H9 (cell line): ENCODE measurements around the gene SLC24A4. TPM values are rescaled to one million over a fixed set of nuclear protein-coding genes. Genes with fewer than 3 reads are reported as not detected.

Source experiments
- DNase-seq: peaks from one replicate; pipeline ENCODE4 v3.0.0-alpha.2; 2017
- H2AFZ ChIP-seq: one replicate; pipeline ENCODE4 v1.6.1; 2013; ENCODE audit warnings: mild to moderate bottlenecking, low read length, control low read depth, moderate library complexity
- H2AK5ac ChIP-seq: 2 replicates; pipeline ENCODE4 v1.6.1; 2013; ENCODE audit warnings: low read length, control low read depth, mixed read lengths; ENCODE audit not compliant: insufficient read length
- H2BK120ac ChIP-seq: one replicate; pipeline ENCODE4 v1.6.1; 2013; ENCODE audit warnings: low read depth, mild to moderate bottlenecking, low read length, control low read depth, inconsistent platforms; ENCODE audit not compliant: poor library complexity, severe bottlenecking
- H2BK12ac ChIP-seq: 2 replicates; pipeline ENCODE4 v1.6.1; 2013; ENCODE audit warnings: low read length, control low read depth, mixed read lengths, low read depth; ENCODE audit not compliant: insufficient read length
- H2BK15ac ChIP-seq: 2 replicates; pipeline ENCODE4 v1.6.1; 2013; ENCODE audit warnings: low read depth, low read length, control low read depth
- H2BK20ac ChIP-seq: one replicate; pipeline ENCODE4 v1.6.1; 2013; ENCODE audit warnings: low read depth, mild to moderate bottlenecking, low read length, control low read depth, inconsistent platforms; ENCODE audit not compliant: poor library complexity, severe bottlenecking
- H2BK5ac ChIP-seq: 2 replicates; pipeline ENCODE4 v1.6.1; 2013; ENCODE audit warnings: low read length, control low read depth, mixed read lengths; ENCODE audit not compliant: insufficient read length
- H3K14ac ChIP-seq: 2 replicates; pipeline ENCODE4 v1.6.1; 2013; ENCODE audit warnings: low read length, control low read depth; ENCODE audit not compliant: insufficient read depth
- H3K18ac ChIP-seq: 2 replicates; pipeline ENCODE4 v1.6.1; 2013; ENCODE audit warnings: low read depth, mild to moderate bottlenecking, mixed read lengths, low read length, control low read depth; ENCODE audit not compliant: insufficient read length
- H3K23ac ChIP-seq: 2 replicates; pipeline ENCODE4 v1.6.1; 2013; ENCODE audit warnings: low read length, control low read depth, mixed read lengths, low read depth; ENCODE audit not compliant: insufficient read length
- H3K23me2 ChIP-seq: 2 replicates; pipeline ENCODE4 v1.6.1; 2013; ENCODE audit warnings: low read depth, mild to moderate bottlenecking, mixed read lengths, low read length, control low read depth; ENCODE audit not compliant: insufficient read length, poor library complexity, severe bottlenecking
- H3K27ac ChIP-seq: 2 replicates; pipeline ENCODE4 v1.5.1; 2013; ENCODE audit warnings: low read length, control low read depth, mixed read lengths, low read depth; ENCODE audit not compliant: insufficient read length
- H3K27me3 ChIP-seq: 2 replicates; pipeline ENCODE4 v1.6.1; 2013; ENCODE audit warnings: low read length, control low read depth, inconsistent platforms; ENCODE audit not compliant: insufficient read depth
- H3K4ac ChIP-seq: 2 replicates; pipeline ENCODE4 v1.6.1; 2013; ENCODE audit warnings: low read depth, mild to moderate bottlenecking, control low read depth, inconsistent platforms, low read length, moderate library complexity
- H3K4me1 ChIP-seq: 2 replicates; pipeline ENCODE4 v1.6.1; 2013; ENCODE audit warnings: low read length, control low read depth, inconsistent platforms; ENCODE audit not compliant: insufficient read depth
- H3K4me2 ChIP-seq: 2 replicates; pipeline ENCODE4 v1.6.1; 2013; ENCODE audit warnings: low read length, control low read depth, mixed read lengths; ENCODE audit not compliant: insufficient read length, insufficient read depth
- H3K56ac ChIP-seq: 2 replicates; pipeline ENCODE4 v1.6.1; 2013; ENCODE audit warnings: low read depth, mild to moderate bottlenecking, mixed read lengths, low read length, control low read depth; ENCODE audit not compliant: insufficient read length
- H3K79me1 ChIP-seq: 2 replicates; pipeline ENCODE4 v1.6.1; 2013; ENCODE audit warnings: low read depth, mild to moderate bottlenecking, moderate library complexity, low read length, control low read depth, inconsistent platforms; ENCODE audit not compliant: insufficient read depth, poor library complexity, severe bottlenecking
- H3K79me2 ChIP-seq: 2 replicates; pipeline ENCODE4 v1.6.1; 2013; ENCODE audit warnings: low read length, control low read depth, inconsistent platforms; ENCODE audit not compliant: insufficient read depth
- H3K9ac ChIP-seq: 2 replicates; pipeline ENCODE4 v1.6.1; 2013; ENCODE audit warnings: low read length, control low read depth, mixed read lengths; ENCODE audit not compliant: insufficient read length; ENCODE audit errors: extremely low read depth
- H3K9me3 ChIP-seq: one replicate; pipeline ENCODE4 v1.6.1; 2013; ENCODE audit warnings: low read depth, low read length, inconsistent platforms; ENCODE audit not compliant: control insufficient read depth
- H3T11ph ChIP-seq: one replicate; pipeline ENCODE4 v1.6.1; 2013; ENCODE audit warnings: mild to moderate bottlenecking, low read length, control low read depth, inconsistent platforms
- H4K20me1 ChIP-seq: one replicate; pipeline ENCODE4 v1.6.1; 2013; ENCODE audit not compliant: control insufficient read depth, insufficient read length, insufficient read depth
- H4K5ac ChIP-seq: 2 replicates; pipeline ENCODE4 v1.6.1; 2013; ENCODE audit warnings: low read depth, mild to moderate bottlenecking, mixed read lengths, low read length, control low read depth; ENCODE audit not compliant: insufficient read length
- H4K8ac ChIP-seq: replicated peaks from 2 replicates; pipeline ENCODE4 v1.6.1; 2013; ENCODE audit warnings: low read length, control low read depth, mixed read lengths, low read depth; ENCODE audit not compliant: insufficient read length
- H4K91ac ChIP-seq: 2 replicates; pipeline ENCODE4 v1.6.1; 2013; ENCODE audit warnings: low read depth, mild to moderate bottlenecking, moderate library complexity, mixed read lengths, low read length, control low read depth; ENCODE audit not compliant: insufficient read length
- H3K27ac Mint-ChIP-seq, 3 experiments: 2 replicates in 2 of 3; 3 replicates in 1 of 3; pipeline ENCODE4 v1.8.0; 2020 to 2021; ENCODE audit warnings: mixed read lengths in 3 of 3, mild to moderate bottlenecking in 1 of 3, moderate library complexity in 1 of 3
- H3K27me3 Mint-ChIP-seq: 2 replicates; pipeline ENCODE4 v1.8.0; 2021; ENCODE audit warnings: low read depth, mild to moderate bottlenecking, moderate library complexity, mixed read lengths
- H3K36me3 Mint-ChIP-seq, 3 experiments: 2 replicates in 2 of 3; 3 replicates in 1 of 3; pipeline ENCODE4 v1.8.0; 2020 to 2021; ENCODE audit warnings: low read depth in 3 of 3, mixed read lengths in 3 of 3; ENCODE audit not compliant: insufficient read depth in 1 of 3
- H3K4me1 Mint-ChIP-seq, 2 experiments: 2 replicates each; pipeline ENCODE4 v1.8.0; 2020; ENCODE audit warnings: mixed read lengths in 2 of 2
- H3K4me3 Mint-ChIP-seq, 2 experiments: 2 replicates in 1 of 2; 3 replicates in 1 of 2; pipeline ENCODE4 v1.8.0; 2020 to 2021; ENCODE audit warnings: mild to moderate bottlenecking in 2 of 2, mixed read lengths in 2 of 2, moderate library complexity in 1 of 2
- H3K9me3 Mint-ChIP-seq, 2 experiments: 2 replicates in 1 of 2; 3 replicates in 1 of 2; pipeline ENCODE4 v1.8.0; 2020; ENCODE audit warnings: mild to moderate bottlenecking in 2 of 2, mixed read lengths in 2 of 2, moderate library complexity in 1 of 2
- WGBS: extraction: QIAGEN DNeasy Blood & Tissue Kit; methylation state at CpG from one replicate; pipeline ENCODE4 v1.1.7; 2013; ENCODE audit warnings: missing lambda C conversion rate, low lambda C conversion rate, mixed read lengths; ENCODE audit not compliant: insufficient read length; ENCODE audit errors: extremely low coverage; 5-methylcytosine and 5-hydroxymethylcytosine counted together
- total RNA-seq: library from RNA; stranded (reverse); gene quantifications from 2 replicates; pipeline ENCODE4 v1.2.1, GENCODE V29; 2021
- TF ChIP-seq, protein P1 (sequence below): fragments of 200-600 bp; sonication (generic); conservative IDR thresholded peaks from 3 replicates; pipeline ENCODE4 v1.8.0; 2021; ENCODE audit warnings: antibody characterized with exemption, mild to moderate bottlenecking

The SLC24A4 gene
- total RNA-seq, 1 experiment from 2014 or later = 0.24 TPM

DNA sequence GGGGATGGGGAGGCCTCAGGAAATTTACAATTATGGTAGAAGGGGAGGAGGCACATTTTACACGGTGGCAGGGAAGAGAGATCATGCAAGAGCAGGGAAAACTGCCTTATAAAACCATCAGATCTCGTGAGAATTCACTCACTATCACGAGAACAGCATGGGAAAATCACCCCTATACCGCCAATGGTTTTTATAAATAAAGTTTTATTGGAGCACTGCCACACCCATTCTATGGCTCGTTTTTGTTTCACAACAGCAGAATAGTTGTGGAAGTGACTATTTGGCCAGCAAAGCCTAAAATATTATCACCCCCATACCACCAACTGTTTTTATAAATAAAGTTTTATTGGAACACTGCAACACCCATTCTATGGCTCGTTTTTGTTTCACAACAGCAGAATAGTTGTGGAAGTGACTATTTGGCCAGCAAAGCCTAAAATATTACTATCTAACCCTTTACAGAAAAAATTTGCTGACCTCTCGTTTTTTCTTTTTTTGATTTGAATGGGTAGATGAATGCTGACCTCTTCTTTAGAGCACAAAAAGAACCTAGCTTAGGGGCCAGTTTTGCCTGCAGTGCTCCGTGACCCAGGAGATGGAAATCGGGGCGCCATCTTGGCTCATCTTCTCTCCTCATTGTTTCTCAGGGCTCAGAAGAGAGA is 113.3 kb downstream of the SLC24A4 start:
- H3K14ac ChIP-seq = no peak overlapping the region
- H4K8ac ChIP-seq = no peak overlapping the region
- no peak overlapping the region for H3K18ac ChIP-seq
- H2BK120ac ChIP-seq = no peak overlapping the region
- H2BK5ac ChIP-seq = no peak overlapping the region
- H4K5ac ChIP-seq = no peak overlapping the region
- no peak overlapping the region for H3K56ac ChIP-seq
- H2AK5ac ChIP-seq = no peak overlapping the region
- no CpG with 5 or more reads among the region's 10 CpGs for WGBS
- no peak overlapping the region for H3K27ac ChIP-seq
- H3K9ac ChIP-seq = no peak overlapping the region
- no peaks in the 10 kb centered on the region for H3K23me2 ChIP-seq
- no peaks in the 10 kb centered on the region for H3K79me2 ChIP-seq
- no peak overlapping the region for H2BK12ac ChIP-seq
- H3K9me3 Mint-ChIP-seq = peaks cover 2 to 3% of the 10 kb centered on the region in 2 experiments; a peak in 3 of 5 replicates
- H3K4me1 ChIP-seq = no peaks in the 10 kb centered on the region
- no peaks in the 10 kb centered on the region for H3K9me3 ChIP-seq
- H3K79me1 ChIP-seq = no peaks in the 10 kb centered on the region
- no peak overlapping the region for H3K23ac ChIP-seq
- no peak overlapping the region for H3K27ac Mint-ChIP-seq
- no peak for DNase-seq
- H4K91ac ChIP-seq = no peak overlapping the region
- peaks cover 7% of the 10 kb centered on the region for H3K27me3 Mint-ChIP-seq
- H3K4me3 Mint-ChIP-seq = no peak overlapping the region
- no peak overlapping the region for H2AFZ ChIP-seq
- H3K4me1 Mint-ChIP-seq = no peaks in the 10 kb centered on the region
- TF ChIP-seq, protein P1, sequence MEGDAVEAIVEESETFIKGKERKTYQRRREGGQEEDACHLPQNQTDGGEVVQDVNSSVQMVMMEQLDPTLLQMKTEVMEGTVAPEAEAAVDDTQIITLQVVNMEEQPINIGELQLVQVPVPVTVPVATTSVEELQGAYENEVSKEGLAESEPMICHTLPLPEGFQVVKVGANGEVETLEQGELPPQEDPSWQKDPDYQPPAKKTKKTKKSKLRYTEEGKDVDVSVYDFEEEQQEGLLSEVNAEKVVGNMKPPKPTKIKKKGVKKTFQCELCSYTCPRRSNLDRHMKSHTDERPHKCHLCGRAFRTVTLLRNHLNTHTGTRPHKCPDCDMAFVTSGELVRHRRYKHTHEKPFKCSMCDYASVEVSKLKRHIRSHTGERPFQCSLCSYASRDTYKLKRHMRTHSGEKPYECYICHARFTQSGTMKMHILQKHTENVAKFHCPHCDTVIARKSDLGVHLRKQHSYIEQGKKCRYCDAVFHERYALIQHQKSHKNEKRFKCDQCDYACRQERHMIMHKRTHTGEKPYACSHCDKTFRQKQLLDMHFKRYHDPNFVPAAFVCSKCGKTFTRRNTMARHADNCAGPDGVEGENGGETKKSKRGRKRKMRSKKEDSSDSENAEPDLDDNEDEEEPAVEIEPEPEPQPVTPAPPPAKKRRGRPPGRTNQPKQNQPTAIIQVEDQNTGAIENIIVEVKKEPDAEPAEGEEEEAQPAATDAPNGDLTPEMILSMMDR = no peak
- no peak overlapping the region for H3T11ph ChIP-seq
- no peaks in the 10 kb centered on the region for H4K20me1 ChIP-seq
- no peak overlapping the region for H3K4ac ChIP-seq
- H3K27me3 ChIP-seq = no peaks in the 10 kb centered on the region
- no peak overlapping the region for H2BK15ac ChIP-seq
- no peak overlapping the region for H2BK20ac ChIP-seq
- 0 out of 7 replicates have a peak, but pooled peaks cover 0 to 2% (median 0%) of the 10 kb centered on the region in 3 experiments for H3K36me3 Mint-ChIP-seq
- H3K4me2 ChIP-seq = no peak overlapping the region
